SK-N-MC (cell line): ENCODE results near the gene RBBP8.

Source experiments
- EZH2 ChIP-seq: fragments of 200-600 bp; sonication (generic); IDR thresholded peaks from one replicate; pipeline ENCODE4 v1.6.1; 2017; ENCODE audit warnings: antibody characterized with exemption
- FOXP2 ChIP-seq: optimal IDR thresholded peaks from 2 replicates; pipeline ENCODE3; 2011; ENCODE audit warnings: mild to moderate bottlenecking, moderate library complexity; ENCODE audit not compliant: insufficient read depth; ENCODE audit errors: extremely low read length, control extremely low read depth
- POLR2AphosphoS5 ChIP-seq: IDR thresholded peaks from 2 replicates; pipeline ENCODE4 v1.6.1; 2012; ENCODE audit warnings: mild to moderate bottlenecking, low read depth, low read length, borderline replicate concordance

- TF ChIP-seq EZH2 (no peak), POLR2AphosphoS5 (no peak), FOXP2 (no peak)
Observed at GRCh38 chr18:23068570-23069310, 135.6 kb downstream of the RBBP8 start.
